Left renal pelvis (tissue), 4 donors: ENCODE results near the gene ADIPOR1. TPM values are rescaled to one million over a fixed set of nuclear protein-coding genes. Genes with fewer than 3 reads are reported as not detected.

Experiments
- DNase-seq, 4 donors: peaks; one replicate each; pipeline ENCODE4 v3.0.0-alpha.2; 2013; ENCODE audit warnings: low read depth in 4 of 4, low spot score in 3 of 4
- polyA plus RNA-seq, 4 donors: library from polyadenylated mRNA; unstranded; fragments of 120-200 nt; gene quantifications; one replicate each; pipeline ENCODE4 v1.2.1, GENCODE V29; 2013; ENCODE audit not compliant: insufficient read length in 4 of 4

ADIPOR1 gene
- polyA plus RNA-seq, 4 donors, result 75.0 to 89.6 (median 83.2) TPM

- no peak for DNase-seq
Measured at GRCh38 chr1:202972046-202972445, 13.9 kb upstream of the ADIPOR1 start.

GRCh38 chr1:202968895-202969295 lies 10.8 kb upstream of the ADIPOR1 start:
- no peak for DNase-seq

GRCh38 chr1:202968351-202968750 lies 10.2 kb upstream of the ADIPOR1 start:
- DNase-seq, result no peak

GRCh38 chr1:202967684-202968281 lies 9.7 kb upstream of the ADIPOR1 start:
- DNase-seq, result no peak

GRCh38 chr1:202966006-202966898 lies 8.1 kb upstream of the ADIPOR1 start:
- DNase-seq, result no peak

- no peak for DNase-seq
Measured at GRCh38 chr1:202965422-202965821, 7.3 kb upstream of the ADIPOR1 start.

GRCh38 chr1:202964791-202965410 lies 6.8 kb upstream of the ADIPOR1 start:
- no peak for DNase-seq

- no peak for DNase-seq
Measured at GRCh38 chr1:202961220-202961880, 3.2 kb upstream of the ADIPOR1 start.

- DNase-seq, result no peak
Measured at GRCh38 chr1:202959276-202959620, 1.1 kb upstream of the ADIPOR1 start.

GRCh38 chr1:202958544-202959275 lies 598 bp upstream of the ADIPOR1 start:
- no peak for DNase-seq

GRCh38 chr1:202956969-202957368 lies 1.1 kb downstream of the ADIPOR1 start:
- no peak for DNase-seq

GRCh38 chr1:202954057-202954745 lies 3.9 kb downstream of the ADIPOR1 start:
- DNase-seq, result no peak

- DNase-seq, result no peak
Measured at GRCh38 chr1:202953392-202953791, 4.7 kb downstream of the ADIPOR1 start.

- no peak for DNase-seq
Measured at GRCh38 chr1:202952818-202953217, 5.3 kb downstream of the ADIPOR1 start.

GRCh38 chr1:202952099-202952498 lies 6.0 kb downstream of the ADIPOR1 start:
- DNase-seq, result no peak

- no peak for DNase-seq
Measured at GRCh38 chr1:202951437-202951836, 6.7 kb downstream of the ADIPOR1 start.

- no peak for DNase-seq
Measured at GRCh38 chr1:202945483-202945882, 12.6 kb downstream of the ADIPOR1 start.

- DNase-seq, result no peak
Measured at GRCh38 chr1:202944438-202944921, 13.6 kb downstream of the ADIPOR1 start.

- DNase-seq, result no peak
Measured at GRCh38 chr1:202942426-202942825, 15.7 kb downstream of the ADIPOR1 start.

GRCh38 chr1:202941372-202941771 lies 16.7 kb downstream of the ADIPOR1 start:
- DNase-seq, result no peak
